ENCODE results near the gene RASGRF1.

The RASGRF1 gene

DNA sequence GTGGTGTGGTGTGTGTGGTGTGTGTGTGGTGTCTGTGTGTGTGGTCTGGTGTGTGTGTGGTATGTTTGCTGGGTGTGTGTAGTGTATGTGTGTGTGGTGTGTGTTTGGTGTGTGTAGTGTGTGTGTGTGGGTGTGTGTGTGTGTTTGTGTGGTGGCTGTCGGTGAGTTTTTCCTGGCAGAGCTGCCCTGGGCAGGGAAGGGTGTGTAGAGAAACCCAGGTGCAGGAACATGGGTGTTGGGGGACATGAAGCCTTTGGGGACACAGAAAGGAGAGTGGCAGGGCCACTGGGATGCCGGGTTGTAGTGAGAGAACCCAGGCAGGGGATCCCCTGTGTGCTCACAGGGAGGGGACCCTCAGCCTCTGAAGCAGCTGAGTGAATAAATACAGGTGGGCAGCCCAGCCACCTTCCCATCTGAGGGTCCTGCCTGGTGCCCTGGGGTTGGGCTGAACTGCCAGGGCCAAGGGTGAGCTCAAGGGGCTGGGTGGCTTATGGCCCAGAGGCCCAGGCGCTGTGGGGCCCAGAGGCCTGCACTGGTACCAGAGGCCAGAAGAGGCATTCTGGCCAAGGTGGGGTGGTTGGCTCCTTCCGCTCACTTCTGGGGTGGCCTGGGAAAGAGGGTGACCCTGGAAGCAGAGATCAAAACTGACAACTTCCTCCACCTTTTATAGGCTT is 97.2 kb downstream of the RASGRF1 start:
- DNase-seq (ENCODE audit: low read depth): no peak
- TF ChIP-seq MYC (IDR thresholded peaks at IDR 0.05; ENCODE audit: low read depth, low read length): no peak
- TF ChIP-seq POLR2A (IDR thresholded peaks at IDR 0.05; ENCODE audit: extremely low read depth, insufficient read length): no peak
- TF ChIP-seq, protein P1, sequence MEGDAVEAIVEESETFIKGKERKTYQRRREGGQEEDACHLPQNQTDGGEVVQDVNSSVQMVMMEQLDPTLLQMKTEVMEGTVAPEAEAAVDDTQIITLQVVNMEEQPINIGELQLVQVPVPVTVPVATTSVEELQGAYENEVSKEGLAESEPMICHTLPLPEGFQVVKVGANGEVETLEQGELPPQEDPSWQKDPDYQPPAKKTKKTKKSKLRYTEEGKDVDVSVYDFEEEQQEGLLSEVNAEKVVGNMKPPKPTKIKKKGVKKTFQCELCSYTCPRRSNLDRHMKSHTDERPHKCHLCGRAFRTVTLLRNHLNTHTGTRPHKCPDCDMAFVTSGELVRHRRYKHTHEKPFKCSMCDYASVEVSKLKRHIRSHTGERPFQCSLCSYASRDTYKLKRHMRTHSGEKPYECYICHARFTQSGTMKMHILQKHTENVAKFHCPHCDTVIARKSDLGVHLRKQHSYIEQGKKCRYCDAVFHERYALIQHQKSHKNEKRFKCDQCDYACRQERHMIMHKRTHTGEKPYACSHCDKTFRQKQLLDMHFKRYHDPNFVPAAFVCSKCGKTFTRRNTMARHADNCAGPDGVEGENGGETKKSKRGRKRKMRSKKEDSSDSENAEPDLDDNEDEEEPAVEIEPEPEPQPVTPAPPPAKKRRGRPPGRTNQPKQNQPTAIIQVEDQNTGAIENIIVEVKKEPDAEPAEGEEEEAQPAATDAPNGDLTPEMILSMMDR (IDR thresholded peaks at IDR 0.05; ENCODE audit: low read depth, low read length): no peak
- TF ChIP-seq, protein P2, sequence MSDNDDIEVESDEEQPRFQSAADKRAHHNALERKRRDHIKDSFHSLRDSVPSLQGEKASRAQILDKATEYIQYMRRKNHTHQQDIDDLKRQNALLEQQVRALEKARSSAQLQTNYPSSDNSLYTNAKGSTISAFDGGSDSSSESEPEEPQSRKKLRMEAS (IDR thresholded peaks at IDR 0.05; ENCODE audit: low read depth, low read length): no peak
- no peak overlapping the region for H3K4me3 ChIP-seq (ENCODE audit: low read depth, low read length)

DNA sequence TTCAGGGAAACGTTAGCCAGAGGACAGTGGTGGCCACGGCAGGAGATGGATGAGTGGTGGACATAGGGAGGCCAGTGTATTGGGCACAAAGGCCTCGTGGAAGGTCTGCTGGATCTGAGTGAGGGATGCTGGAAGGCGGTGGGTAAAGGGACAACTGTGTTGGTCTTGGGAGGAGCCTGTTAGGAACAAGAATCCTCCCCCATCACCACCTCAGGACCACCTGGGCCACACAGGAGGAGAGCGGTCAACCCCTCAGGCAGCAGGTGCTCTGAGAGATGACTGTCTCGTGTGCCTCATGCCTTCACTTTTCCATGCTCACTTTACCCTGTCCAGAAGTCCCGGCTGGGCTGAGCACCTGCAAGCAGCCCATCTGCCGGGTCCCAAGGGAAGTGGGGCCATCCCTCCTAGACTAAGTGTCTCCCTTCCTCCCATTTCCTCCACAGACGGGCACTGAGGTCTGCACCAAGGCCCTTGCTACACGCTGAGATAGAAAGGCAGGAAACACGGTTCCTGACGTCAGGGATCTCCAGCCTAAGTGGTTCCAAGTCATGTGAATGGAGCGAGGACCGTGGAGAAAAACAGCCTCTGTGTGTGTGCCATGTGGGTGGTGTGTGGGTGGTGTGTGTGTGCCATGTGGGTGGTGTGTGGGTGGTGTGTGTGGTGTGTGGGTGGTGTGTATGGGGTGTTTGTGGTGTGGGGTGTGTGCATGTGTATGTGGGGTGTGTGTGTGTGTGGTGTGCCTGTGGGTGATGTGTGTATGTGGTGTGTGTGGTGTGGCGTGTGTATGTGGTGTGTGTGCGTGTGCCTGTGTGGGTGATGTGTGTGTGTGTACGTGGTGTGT is 97.9 kb downstream of the RASGRF1 start:
- TF ChIP-seq, protein P1 (IDR thresholded peaks at IDR 0.05; ENCODE audit: low read depth, low read length): no peak
- TF ChIP-seq POLR2A (IDR thresholded peaks at IDR 0.05; ENCODE audit: extremely low read depth, insufficient read length) (no peak), MYC (IDR thresholded peaks at IDR 0.05; ENCODE audit: low read depth, low read length) (no peak)
- TF ChIP-seq, protein P2 (IDR thresholded peaks at IDR 0.05; ENCODE audit: low read depth, low read length): no peak
- DNase-seq (ENCODE audit: low read depth): no peak
- H3K4me3 ChIP-seq (ENCODE audit: low read depth, low read length): no peak overlapping the region

DNA sequence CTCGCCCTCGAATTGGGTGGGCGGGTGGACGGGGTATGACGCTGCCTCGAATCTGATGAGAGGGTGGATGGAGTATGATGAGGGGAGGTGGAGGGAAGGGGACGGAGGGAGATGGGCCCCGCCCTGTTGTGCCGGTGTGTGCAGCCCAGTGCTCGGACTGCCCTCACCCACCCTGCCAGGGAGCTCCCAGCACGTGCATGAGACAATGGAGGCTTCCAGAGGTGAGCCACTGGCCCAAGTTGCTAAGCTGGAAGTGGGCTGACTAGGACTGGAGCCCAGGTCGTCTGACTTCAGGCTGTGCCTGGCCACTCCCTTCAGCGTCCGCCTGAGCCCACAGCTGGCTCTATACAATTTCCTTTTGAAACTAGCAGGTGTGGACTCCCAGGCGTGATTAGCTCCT is 98.7 kb downstream of the RASGRF1 start:
- TF ChIP-seq POLR2A (IDR thresholded peaks at IDR 0.05; ENCODE audit: extremely low read depth, insufficient read length): no peak
- TF ChIP-seq MYC (IDR thresholded peaks at IDR 0.05; ENCODE audit: low read depth, low read length): no peak
- TF ChIP-seq, protein P1 (IDR thresholded peaks at IDR 0.05; ENCODE audit: low read depth, low read length): no peak
- TF ChIP-seq, protein P2 (IDR thresholded peaks at IDR 0.05; ENCODE audit: low read depth, low read length): no peak
- DNase-seq (ENCODE audit: low read depth): no peak
- H3K4me3 ChIP-seq (ENCODE audit: low read depth, low read length): no peak overlapping the region

DNA sequence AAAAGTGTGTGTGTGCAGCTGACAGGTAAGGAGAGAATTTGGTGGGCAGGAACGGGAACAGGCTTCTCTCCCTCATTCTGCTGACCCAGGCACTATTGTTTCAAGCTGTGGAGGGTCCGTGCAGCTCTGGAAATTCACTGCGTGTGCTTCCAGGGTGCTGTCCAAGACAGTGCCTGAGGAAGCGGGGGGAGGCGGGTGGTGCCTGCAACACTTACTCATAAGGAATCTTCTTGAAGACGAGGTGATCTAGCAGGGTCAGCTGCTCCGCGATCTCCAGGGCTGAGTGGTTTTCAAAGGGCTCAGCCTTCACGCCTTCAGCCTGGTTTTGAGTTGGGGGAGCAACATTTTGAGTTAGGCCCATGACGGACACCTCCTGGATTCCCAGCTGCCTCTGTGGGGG is 99.1 kb downstream of the RASGRF1 start:
- H3K4me3 ChIP-seq (ENCODE audit: low read depth, low read length): no peak overlapping the region
- TF ChIP-seq, protein P2 (IDR thresholded peaks at IDR 0.05; ENCODE audit: low read depth, low read length): no peak
- TF ChIP-seq MYC (IDR thresholded peaks at IDR 0.05; ENCODE audit: low read depth, low read length) (no peak), POLR2A (IDR thresholded peaks at IDR 0.05; ENCODE audit: extremely low read depth, insufficient read length) (no peak)
- TF ChIP-seq, protein P1 (IDR thresholded peaks at IDR 0.05; ENCODE audit: low read depth, low read length): no peak
- no peak for DNase-seq (ENCODE audit: low read depth)

DNA sequence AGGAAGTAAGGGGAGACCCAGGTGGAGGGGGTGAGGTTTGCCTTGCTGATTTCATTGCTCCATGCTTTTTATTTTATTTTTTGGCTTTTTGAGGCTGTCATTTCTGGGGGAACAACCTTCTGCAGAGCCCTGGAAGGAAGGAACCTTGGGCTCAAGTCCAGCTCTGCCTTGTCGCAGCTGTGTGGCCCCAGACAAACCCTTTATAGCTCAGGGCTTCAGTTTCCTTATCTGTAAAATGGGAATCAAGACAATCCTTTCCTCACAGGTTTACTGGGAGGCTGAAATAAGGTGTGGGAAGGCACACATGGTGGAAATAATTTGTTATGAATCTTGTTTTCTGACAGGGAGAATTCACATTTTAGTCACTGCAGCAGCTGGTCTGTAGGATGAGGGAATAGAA is 100.3 kb downstream of the RASGRF1 start:
- DNase-seq (ENCODE audit: low read depth): no peak
- TF ChIP-seq, protein P2 (IDR thresholded peaks at IDR 0.05; ENCODE audit: low read depth, low read length): no peak
- TF ChIP-seq, protein P1 (IDR thresholded peaks at IDR 0.05; ENCODE audit: low read depth, low read length): no peak
- TF ChIP-seq MYC (IDR thresholded peaks at IDR 0.05; ENCODE audit: low read depth, low read length) (no peak), POLR2A (IDR thresholded peaks at IDR 0.05; ENCODE audit: extremely low read depth, insufficient read length) (no peak)
- H3K4me3 ChIP-seq (ENCODE audit: low read depth, low read length): no peak overlapping the region

Data from NB4 (cell line).